Tibial nerve (tissue), 4 donors: ENCODE measurements around the gene ISG20.

Experiments
- CTCF ChIP-seq, 5 experiments: fragments of 200-600 bp in 3 of 5; fragments of 450-650 bp in 2 of 5; sonication (generic) in 3 of 5; IDR thresholded peaks; one replicate each; pipeline ENCODE4 v1.5.1; 2016 to 2019; ENCODE audit warnings: antibody characterized with exemption in 5 of 5, mild to moderate bottlenecking in 3 of 5, moderate library complexity in 2 of 5
- EP300 ChIP-seq, 2 donors: sonication (generic); formaldehyde crosslinking; IDR thresholded peaks; one replicate each; pipeline ENCODE4 v1.6.1; 2017; ENCODE audit warnings: antibody characterized with exemption in 2 of 2, mild to moderate bottlenecking in 1 of 2
- POLR2A ChIP-seq, 2 donors: fragments of 450-650 bp; IDR thresholded peaks; one replicate each; pipeline ENCODE4 v1.6.1; 2017; ENCODE audit warnings: antibody characterized with exemption in 2 of 2, mild to moderate bottlenecking in 2 of 2, moderate library complexity in 2 of 2

GRCh38 chr15:88618686-88619085, 20.1 kb upstream of the ISG20 start:
- TF ChIP-seq POLR2A (IDR thresholded peaks at IDR 0.05) (no peak), CTCF (IDR thresholded peaks at IDR 0.05) (no peak), EP300 (IDR thresholded peaks at IDR 0.05) (no peak)
